ENCODE measurements around the gene PRKCH. TPM values are rescaled to one million over a fixed set of nuclear protein-coding genes. Genes with fewer than 3 reads are reported as not detected.

Gene PRKCH
- polyA plus RNA-seq, 1 donor from 2014 or later: 2.0 TPM

- no peak overlapping the region for H3K9ac ChIP-seq (ENCODE audit: low read length)
- H3K9me2 ChIP-seq (ENCODE audit: insufficient read depth, low read length): no peaks in the 10 kb centered on the region
- no peaks in the 10 kb centered on the region for H3K79me2 ChIP-seq (replicated peaks; ENCODE audit: insufficient read depth, low read length)
- no peak overlapping the region for H3K4me2 ChIP-seq (ENCODE audit: low read length)
- no peaks in the 10 kb centered on the region for H3K27me3 ChIP-seq (ENCODE audit: insufficient read depth, low read depth, low read length)
- H2AFZ ChIP-seq (ENCODE audit: low read depth, low read length): no peak overlapping the region
- H3F3A ChIP-seq (ENCODE audit: insufficient read depth, low read length, poor library complexity, severe bottlenecking): no peaks in the 10 kb centered on the region
- TF ChIP-seq, protein P1, sequence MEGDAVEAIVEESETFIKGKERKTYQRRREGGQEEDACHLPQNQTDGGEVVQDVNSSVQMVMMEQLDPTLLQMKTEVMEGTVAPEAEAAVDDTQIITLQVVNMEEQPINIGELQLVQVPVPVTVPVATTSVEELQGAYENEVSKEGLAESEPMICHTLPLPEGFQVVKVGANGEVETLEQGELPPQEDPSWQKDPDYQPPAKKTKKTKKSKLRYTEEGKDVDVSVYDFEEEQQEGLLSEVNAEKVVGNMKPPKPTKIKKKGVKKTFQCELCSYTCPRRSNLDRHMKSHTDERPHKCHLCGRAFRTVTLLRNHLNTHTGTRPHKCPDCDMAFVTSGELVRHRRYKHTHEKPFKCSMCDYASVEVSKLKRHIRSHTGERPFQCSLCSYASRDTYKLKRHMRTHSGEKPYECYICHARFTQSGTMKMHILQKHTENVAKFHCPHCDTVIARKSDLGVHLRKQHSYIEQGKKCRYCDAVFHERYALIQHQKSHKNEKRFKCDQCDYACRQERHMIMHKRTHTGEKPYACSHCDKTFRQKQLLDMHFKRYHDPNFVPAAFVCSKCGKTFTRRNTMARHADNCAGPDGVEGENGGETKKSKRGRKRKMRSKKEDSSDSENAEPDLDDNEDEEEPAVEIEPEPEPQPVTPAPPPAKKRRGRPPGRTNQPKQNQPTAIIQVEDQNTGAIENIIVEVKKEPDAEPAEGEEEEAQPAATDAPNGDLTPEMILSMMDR (IDR thresholded peaks at IDR 0.05; ENCODE audit: poor library complexity, severe bottlenecking): no peak
- TF ChIP-seq EP300 (conservative IDR thresholded peaks at IDR 0.05; ENCODE audit: poor library complexity, severe bottlenecking) (no peak), MXI1 (conservative IDR thresholded peaks at IDR 0.05; ENCODE audit: poor library complexity, severe bottlenecking) (no peak), RAD21 (conservative IDR thresholded peaks at IDR 0.05) (no peak), TAF1 (IDR thresholded peaks at IDR 0.05; ENCODE audit: low read depth) (no peak), POLR2AphosphoS5 (IDR thresholded peaks at IDR 0.05) (no peak), EZH2 (IDR thresholded peaks at IDR 0.05; ENCODE audit: borderline replicate concordance, insufficient read depth, low read length, poor library complexity, severe bottlenecking) (no peak), SMC3 (conservative IDR thresholded peaks at IDR 0.05; ENCODE audit: poor library complexity) (no peak)
- TF ChIP-seq, protein P2, sequence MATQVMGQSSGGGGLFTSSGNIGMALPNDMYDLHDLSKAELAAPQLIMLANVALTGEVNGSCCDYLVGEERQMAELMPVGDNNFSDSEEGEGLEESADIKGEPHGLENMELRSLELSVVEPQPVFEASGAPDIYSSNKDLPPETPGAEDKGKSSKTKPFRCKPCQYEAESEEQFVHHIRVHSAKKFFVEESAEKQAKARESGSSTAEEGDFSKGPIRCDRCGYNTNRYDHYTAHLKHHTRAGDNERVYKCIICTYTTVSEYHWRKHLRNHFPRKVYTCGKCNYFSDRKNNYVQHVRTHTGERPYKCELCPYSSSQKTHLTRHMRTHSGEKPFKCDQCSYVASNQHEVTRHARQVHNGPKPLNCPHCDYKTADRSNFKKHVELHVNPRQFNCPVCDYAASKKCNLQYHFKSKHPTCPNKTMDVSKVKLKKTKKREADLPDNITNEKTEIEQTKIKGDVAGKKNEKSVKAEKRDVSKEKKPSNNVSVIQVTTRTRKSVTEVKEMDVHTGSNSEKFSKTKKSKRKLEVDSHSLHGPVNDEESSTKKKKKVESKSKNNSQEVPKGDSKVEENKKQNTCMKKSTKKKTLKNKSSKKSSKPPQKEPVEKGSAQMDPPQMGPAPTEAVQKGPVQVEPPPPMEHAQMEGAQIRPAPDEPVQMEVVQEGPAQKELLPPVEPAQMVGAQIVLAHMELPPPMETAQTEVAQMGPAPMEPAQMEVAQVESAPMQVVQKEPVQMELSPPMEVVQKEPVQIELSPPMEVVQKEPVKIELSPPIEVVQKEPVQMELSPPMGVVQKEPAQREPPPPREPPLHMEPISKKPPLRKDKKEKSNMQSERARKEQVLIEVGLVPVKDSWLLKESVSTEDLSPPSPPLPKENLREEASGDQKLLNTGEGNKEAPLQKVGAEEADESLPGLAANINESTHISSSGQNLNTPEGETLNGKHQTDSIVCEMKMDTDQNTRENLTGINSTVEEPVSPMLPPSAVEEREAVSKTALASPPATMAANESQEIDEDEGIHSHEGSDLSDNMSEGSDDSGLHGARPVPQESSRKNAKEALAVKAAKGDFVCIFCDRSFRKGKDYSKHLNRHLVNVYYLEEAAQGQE (IDR thresholded peaks at IDR 0.05; ENCODE audit: borderline replicate concordance): no peak
- no peaks in the 10 kb centered on the region for H3K9me3 ChIP-seq (ENCODE audit: low read length)
- no peaks in the 10 kb centered on the region for H4K20me1 ChIP-seq (ENCODE audit: insufficient read depth)
- H3K4me3 ChIP-seq (ENCODE audit: low read length): no peak overlapping the region
- no peak overlapping the region for H3K27ac ChIP-seq (ENCODE audit: low read length)
- no peaks in the 10 kb centered on the region for H3K36me3 ChIP-seq (ENCODE audit: insufficient read depth, low read length)
These were observed 114.4 kb downstream of the PRKCH start for GRCh38 chr14:61435563-61436337.

GRCh38 chr14:61437381-61437780 lies 116.0 kb downstream of the PRKCH start:
- H3K4me2 ChIP-seq (ENCODE audit: low read length): no peak overlapping the region
- no peaks in the 10 kb centered on the region for H3K9me2 ChIP-seq (ENCODE audit: insufficient read depth, low read length)
- TF ChIP-seq MXI1 (conservative IDR thresholded peaks at IDR 0.05; ENCODE audit: poor library complexity, severe bottlenecking) (no peak), SMC3 (conservative IDR thresholded peaks at IDR 0.05; ENCODE audit: poor library complexity) (no peak), RAD21 (conservative IDR thresholded peaks at IDR 0.05) (no peak), POLR2AphosphoS5 (IDR thresholded peaks at IDR 0.05) (no peak), EZH2 (IDR thresholded peaks at IDR 0.05; ENCODE audit: borderline replicate concordance, insufficient read depth, low read length, poor library complexity, severe bottlenecking) (no peak), EP300 (conservative IDR thresholded peaks at IDR 0.05; ENCODE audit: poor library complexity, severe bottlenecking) (no peak), TAF1 (IDR thresholded peaks at IDR 0.05; ENCODE audit: low read depth) (no peak)
- TF ChIP-seq, protein P1 (IDR thresholded peaks at IDR 0.05; ENCODE audit: poor library complexity, severe bottlenecking): no peak
- TF ChIP-seq, protein P2 (IDR thresholded peaks at IDR 0.05; ENCODE audit: borderline replicate concordance): no peak

More at GRCh38 chr14:61437381-61437780, 116.0 kb downstream of the PRKCH start:
- Histone ChIP-seq H3K27ac (ENCODE audit: low read length) (no peak overlapping the region), H3K9me3 (ENCODE audit: low read length) (no peaks in the 10 kb centered on the region), H4K20me1 (ENCODE audit: insufficient read depth) (no peaks in the 10 kb centered on the region), H3K27me3 (ENCODE audit: insufficient read depth, low read depth, low read length) (no peaks in the 10 kb centered on the region), H3K79me2 (replicated peaks; ENCODE audit: insufficient read depth, low read length) (no peaks in the 10 kb centered on the region), H3K4me3 (ENCODE audit: low read length) (no peak overlapping the region), H2AFZ (ENCODE audit: low read depth, low read length) (no peak overlapping the region), H3K36me3 (ENCODE audit: insufficient read depth, low read length) (no peaks in the 10 kb centered on the region), H3K9ac (ENCODE audit: low read length) (no peak overlapping the region), H3F3A (ENCODE audit: insufficient read depth, low read length, poor library complexity, severe bottlenecking) (no peaks in the 10 kb centered on the region)
